SK-N-SH (cell line): Measurements from ENCODE around the gene AKAP14. TPM values are rescaled to one million over a fixed set of nuclear protein-coding genes. Genes with fewer than 3 reads are reported as not detected.
"Not testable (repeated sequence)": the region's sequence is repeated elsewhere in the genome, so short reads cannot be mapped to it uniquely, and the experiment has no call there.

Experiments used
- CTCF ChIA-PET: fragments of 300-600, 350-600 bp; formaldehyde crosslinking; extraction: SDS; loops from one replicate; lab custom pipeline; 2021; lab: Yijun Ruan, JAX
- POLR2A ChIA-PET: fragments of 350-600 bp; sonication (Branson Sonifier 250); formaldehyde crosslinking; extraction: SDS; loops from one replicate; lab custom pipeline; 2020; ENCODE audit warnings: antibody characterized with exemption, inconsistent platforms; lab: Yijun Ruan, JAX
- DNase-seq: peaks from one replicate; pipeline ENCODE4 v3.0.0; 2012
- H2AFZ ChIP-seq: fragments of 200-600 bp; sonication (generic); 2 replicates; pipeline ENCODE4 v1.8.1; 2016; ENCODE audit warnings: antibody characterized with exemption, mild to moderate bottlenecking, low read depth
- H3F3A ChIP-seq: fragments of 200-600 bp; sonication (generic); replicated peaks from 2 replicates; pipeline ENCODE3; 2016; ENCODE audit warnings: antibody characterized with exemption, mild to moderate bottlenecking; ENCODE audit not compliant: insufficient read depth
- H3K27ac ChIP-seq, 2 experiments: fragments of 200-500 bp in 1 of 2; fragments of 200-600 bp in 1 of 2; sonication (Bioruptor generic) in 1 of 2; sonication (generic), shearing (Covaris generic) in 1 of 2; 2 replicates each; pipeline versions ENCODE4 v1.5.1 to v1.6.1; 2014 to 2016; ENCODE audit warnings: low read depth in 2 of 2, inconsistent platforms in 1 of 2, low read length in 1 of 2, mild to moderate bottlenecking in 1 of 2, mixed read lengths in 1 of 2
- H3K27me3 ChIP-seq: fragments of 200-600 bp; sonication (generic), shearing (Covaris generic); 2 replicates; pipeline ENCODE4 v1.6.1; 2016; ENCODE audit warnings: mixed run types; ENCODE audit not compliant: insufficient read depth
- H3K36me3 ChIP-seq, 2 experiments: fragments of 200-500 bp in 1 of 2; fragments of 200-600 bp in 1 of 2; sonication (Bioruptor generic) in 1 of 2; sonication (generic) in 1 of 2; replicated peaks in 1 of 2; 2 replicates each; pipeline versions ENCODE3 to v1.5.1; 2014 to 2016; ENCODE audit warnings: low read length in 1 of 2, mild to moderate bottlenecking in 1 of 2; ENCODE audit not compliant: insufficient read depth in 2 of 2, control insufficient read depth in 1 of 2
- H3K4me1 ChIP-seq, 2 experiments: fragments of 200-500 bp in 1 of 2; fragments of 200-600 bp in 1 of 2; sonication (Bioruptor generic) in 1 of 2; sonication (generic), shearing (Covaris generic) in 1 of 2; 2 replicates each; pipeline versions ENCODE4 v1.5.1 to v1.6.1; 2014 to 2016; ENCODE audit warnings: low read depth in 1 of 2, low read length in 1 of 2, mixed run types in 1 of 2; ENCODE audit not compliant: insufficient read depth in 2 of 2, control insufficient read depth in 1 of 2
- H3K4me2 ChIP-seq: fragments of 200-600 bp; sonication (generic), shearing (Covaris generic); 2 replicates; pipeline ENCODE4 v1.6.1; 2017; ENCODE audit warnings: mixed run types
- H3K4me3 ChIP-seq, 2 experiments: fragments of 200-500 bp in 1 of 2; fragments of 200-600 bp in 1 of 2; sonication (Bioruptor generic) in 1 of 2; sonication (generic), shearing (Covaris generic) in 1 of 2; 2 replicates each; pipeline versions ENCODE4 v1.5.1 to v1.8.1; 2014 to 2016; ENCODE audit warnings: low read depth in 2 of 2, inconsistent platforms in 1 of 2, low read length in 1 of 2, mild to moderate bottlenecking in 1 of 2, mixed read lengths in 1 of 2, moderate library complexity in 1 of 2
- H3K79me2 ChIP-seq: fragments of 200-600 bp; sonication (generic); 2 replicates; pipeline ENCODE4 v1.8.1; 2017; ENCODE audit warnings: mild to moderate bottlenecking; ENCODE audit not compliant: insufficient read depth
- H3K9ac ChIP-seq: fragments of 200-600 bp; sonication (generic); 2 replicates; pipeline ENCODE4 v1.6.1; 2017; ENCODE audit warnings: mixed run types
- H3K9me2 ChIP-seq: fragments of 200-600 bp; sonication (generic); 2 replicates; pipeline ENCODE4 v1.6.1; 2017; ENCODE audit warnings: mixed run types
- H3K9me3 ChIP-seq: fragments of 200-600 bp; sonication (generic); 2 replicates; pipeline ENCODE4 v1.6.1; 2017; ENCODE audit warnings: mixed run types, mild to moderate bottlenecking, moderate library complexity
- H4K20me1 ChIP-seq: fragments of 200-600 bp; sonication (generic); 2 replicates; pipeline ENCODE4 v1.6.1; 2017; ENCODE audit warnings: mild to moderate bottlenecking, mixed run types; ENCODE audit not compliant: insufficient read depth
- CTCF ChIP-seq: fragments of 200-600 bp; sonication (generic); IDR thresholded peaks from 2 replicates; pipeline ENCODE4 v1.6.1; 2017; ENCODE audit warnings: antibody characterized with exemption, mild to moderate bottlenecking, moderate library complexity
- ELF1 ChIP-seq: IDR thresholded peaks from 2 replicates; pipeline ENCODE4 v1.4.0; 2012
- EP300 ChIP-seq, 2 experiments: IDR thresholded peaks; 2 replicates each; pipeline versions ENCODE4 v1.4.0 to v1.6.1; 2012; ENCODE audit warnings: borderline replicate concordance in 1 of 2, low read depth in 1 of 2, low read length in 1 of 2
- EZH2phosphoT487 ChIP-seq: fragments of 200-600 bp; sonication (generic); IDR thresholded peaks from 2 replicates; pipeline ENCODE4 v1.6.1; 2017; ENCODE audit warnings: low read depth, mixed run types, mild to moderate bottlenecking, antibody characterized with exemption, moderate library complexity, borderline replicate concordance
- FOXM1 ChIP-seq: IDR thresholded peaks from 2 replicates; pipeline ENCODE4 v1.4.0; 2012; ENCODE audit warnings: low read depth, mild to moderate bottlenecking
- GATA2 ChIP-seq: sonication (generic); formaldehyde crosslinking; IDR thresholded peaks from 2 replicates; pipeline ENCODE4 v1.5.0; 2020; ENCODE audit warnings: mild to moderate bottlenecking, missing genetic modification reagents
- JUND ChIP-seq: IDR thresholded peaks from 2 replicates; pipeline ENCODE4 v1.4.0; 2012
- MXI1 ChIP-seq: IDR thresholded peaks from 2 replicates; pipeline ENCODE4 v1.6.1; 2012; ENCODE audit warnings: mild to moderate bottlenecking, low read depth, low read length, improper control_type of control experiment
- PBX3 ChIP-seq: IDR thresholded peaks from 2 replicates; pipeline ENCODE4; 2012
- SMC3 ChIP-seq: IDR thresholded peaks from 2 replicates; pipeline ENCODE4 v1.6.1; 2012; ENCODE audit warnings: low read depth, low read length, improper control_type of control experiment
- TAF1 ChIP-seq: IDR thresholded peaks from 2 replicates; pipeline ENCODE4 v1.6.1; 2012; ENCODE audit warnings: low read depth, mild to moderate bottlenecking, low read length, moderate library complexity, borderline replicate concordance
- TCF12 ChIP-seq: IDR thresholded peaks from 2 replicates; pipeline ENCODE4 v1.4.0; 2012
- USF1 ChIP-seq: IDR thresholded peaks from 2 replicates; pipeline ENCODE4 v1.4.0; 2012; ENCODE audit warnings: low read depth, borderline replicate concordance
- WGBS: methylation state at CpG from one replicate; pipeline ENCODE4 v1.1.6; 2017; ENCODE audit warnings: low lambda C conversion rate; 5-methylcytosine and 5-hydroxymethylcytosine counted together
- polyA plus RNA-seq, 3 experiments: library from polyadenylated mRNA; depleted of rRNA; stranded (reverse); fragments of >200 nt; gene quantifications; 2 replicates each; pipeline ENCODE4 v1.2.3, GENCODE V29; 2012

AKAP14 gene
- polyA plus RNA-seq, 1 of the 3 experiments (the other 2 are of a cell fraction) = 0.23 TPM

GRCh38 chrX:119948381-119948780, 52.7 kb downstream of the AKAP14 start:
- peaks cover under 1% of the 10 kb centered on the region for H3F3A ChIP-seq
- no peak overlapping the region for H3K4me3 ChIP-seq
- H3K9me3 ChIP-seq = no peaks in the 10 kb centered on the region
- no peaks in the 10 kb centered on the region for H3K79me2 ChIP-seq
- no peaks in the 10 kb centered on the region for H3K9me2 ChIP-seq
- no peaks in the 10 kb centered on the region for H3K36me3 ChIP-seq
- H3K9ac ChIP-seq = no peak overlapping the region
- H3K27me3 ChIP-seq = peaks cover 18% of the 10 kb centered on the region; the same call in 1 of the 2 replicates
- H3K27ac ChIP-seq = no peak overlapping the region
- peaks cover 0 to 2% of the 10 kb centered on the region in 2 experiments; a peak in 1 of 4 replicates for H3K4me1 ChIP-seq
- DNase-seq = no peak
- no peak overlapping the region for H3K4me2 ChIP-seq
- no peaks in the 10 kb centered on the region for H4K20me1 ChIP-seq
- no peak overlapping the region for H2AFZ ChIP-seq
- 34% methylated on average over 5 of the region's 5 CpGs for WGBS
- TF ChIP-seq CTCF = peak; percentile 42
- TF ChIP-seq EZH2phosphoT487 = no peak
- CTCF ChIA-PET = interaction anchor here (1.0 kb wide), 1 partner anchor 43 kb away, joined by 3 read pairs; no protein-coding TSS in a partner anchor
- POLR2A ChIA-PET = no interaction called here

GRCh38 chrX:119954374-119954773, 58.7 kb downstream of the AKAP14 start:
- Histone ChIP-seq H4K20me1 (no peaks in the 10 kb centered on the region), H3K9me2 (no peaks in the 10 kb centered on the region), H3K4me3 (no peak overlapping the region), H3K27ac (no peak overlapping the region), H2AFZ (no peak overlapping the region), H3K4me2 (no peak overlapping the region), H3K4me1 (no peaks in the 10 kb centered on the region), H3F3A (no peaks in the 10 kb centered on the region), H3K36me3 (no peaks in the 10 kb centered on the region), H3K9me3 (no peaks in the 10 kb centered on the region)
- CTCF ChIA-PET = no interaction called here
- WGBS = 21% methylated on average over 3 of the region's 3 CpGs
- POLR2A ChIA-PET = no interaction called here
- no peak for DNase-seq
- no peak for TF ChIP-seq TCF12
- TF ChIP-seq JUND = no peak
- TF ChIP-seq FOXM1 = no peak
- TF ChIP-seq MXI1 = no peak
- TF ChIP-seq TAF1 = no peak
- TF ChIP-seq GATA2 (CRISPR knock-in tag) = no peak
- no peak for TF ChIP-seq USF1
- no peak for TF ChIP-seq SMC3
- no peak for TF ChIP-seq PBX3
- no peak for TF ChIP-seq ELF1
- no peak for TF ChIP-seq EP300 (IDR thresholded peaks at IDR 0.05; ENCODE audit: borderline replicate concordance in 1 of 2, low read depth in 1 of 2, low read length in 1 of 2)
- TF ChIP-seq EZH2phosphoT487 = no peak
- TF ChIP-seq, all 33 proteins: peak for 0
- no peak overlapping the region for H3K9ac ChIP-seq
- H3K27me3 ChIP-seq = peaks cover 35% of the 10 kb centered on the region; the same call in 1 of the 2 replicates
- H3K79me2 ChIP-seq = no peaks in the 10 kb centered on the region

- H3K79me2 ChIP-seq, H3F3A ChIP-seq, H3K27ac ChIP-seq, H3K9me3 ChIP-seq, DNase-seq, H4K20me1 ChIP-seq, H2AFZ ChIP-seq, POLR2A ChIA-PET, H3K4me2 ChIP-seq, CTCF ChIA-PET, H3K36me3 ChIP-seq, H3K9ac ChIP-seq, H3K4me3 ChIP-seq, H3K9me2 ChIP-seq, H3K4me1 ChIP-seq: not testable (repeated sequence)
- WGBS = 45% methylated on average over 20 of the region's 21 CpGs
- peaks cover 46% of the 10 kb centered on the region; the same call in 1 of the 2 replicates for H3K27me3 ChIP-seq
Observed at GRCh38 chrX:119955807-119956570, 60.3 kb downstream of the AKAP14 start.
